Activated T-cell treated with anti-CD3 and anti-CD28 coated beads, Interleukin-2, amount 50 U/mL, for 72 hours (primary cell): Measurements from ENCODE around the gene NPHP1. TPM values are rescaled to one million over a fixed set of nuclear protein-coding genes. Genes with fewer than 3 reads are reported as not detected.
"Not testable (repeated sequence)": the region's sequence is repeated elsewhere in the genome, so short reads cannot be mapped to it uniquely, and the experiment has no call there.

ENCODE experiments used
- ATAC-seq, 2 donors: fragments of 150-1000 bp; cut with Tn5 transposase; replicated peaks in 1 of 2; 2 replicates each; pipeline ENCODE4 v1.10.0; 2021; ENCODE audit warnings: moderate library complexity in 2 of 2, mild to moderate bottlenecking in 1 of 2
- DNase-seq, 2 donors: peaks; one replicate each; pipeline ENCODE4 v3.0.0; 2021 to 2022; ENCODE audit warnings: mixed read lengths in 1 of 2
- H3K27ac Mint-ChIP-seq: one replicate; pipeline ENCODE4 v1.8.0; 2022; ENCODE audit warnings: mild to moderate bottlenecking, moderate library complexity, mixed read lengths
- H3K27me3 Mint-ChIP-seq: one replicate; pipeline ENCODE4 v1.8.0; 2022; ENCODE audit warnings: low read depth, mixed read lengths
- H3K36me3 Mint-ChIP-seq, 2 donors: one replicate each; pipeline ENCODE4 v1.8.0; 2022; ENCODE audit warnings: mixed read lengths in 2 of 2, mild to moderate bottlenecking in 1 of 2; ENCODE audit not compliant: insufficient read depth in 2 of 2
- H3K4me1 Mint-ChIP-seq: one replicate; pipeline ENCODE4 v1.8.0; 2022; ENCODE audit warnings: low read depth, mixed read lengths
- H3K4me3 Mint-ChIP-seq, 2 donors: one replicate each; pipeline ENCODE4 v1.8.0; 2022; ENCODE audit warnings: mild to moderate bottlenecking in 2 of 2, mixed read lengths in 2 of 2, moderate library complexity in 2 of 2
- H3K9me3 Mint-ChIP-seq, 2 donors: one replicate each; pipeline ENCODE4 v1.8.0; 2022; ENCODE audit warnings: mixed read lengths in 2 of 2
- total RNA-seq, 2 donors: library from RNA; stranded (reverse); gene quantifications; one replicate each; pipeline ENCODE4 v1.2.3, GENCODE V29; 2022

Gene NPHP1
- total RNA-seq, 2 donors from 2014 or later: 1.1 to 1.8 TPM

DNA sequence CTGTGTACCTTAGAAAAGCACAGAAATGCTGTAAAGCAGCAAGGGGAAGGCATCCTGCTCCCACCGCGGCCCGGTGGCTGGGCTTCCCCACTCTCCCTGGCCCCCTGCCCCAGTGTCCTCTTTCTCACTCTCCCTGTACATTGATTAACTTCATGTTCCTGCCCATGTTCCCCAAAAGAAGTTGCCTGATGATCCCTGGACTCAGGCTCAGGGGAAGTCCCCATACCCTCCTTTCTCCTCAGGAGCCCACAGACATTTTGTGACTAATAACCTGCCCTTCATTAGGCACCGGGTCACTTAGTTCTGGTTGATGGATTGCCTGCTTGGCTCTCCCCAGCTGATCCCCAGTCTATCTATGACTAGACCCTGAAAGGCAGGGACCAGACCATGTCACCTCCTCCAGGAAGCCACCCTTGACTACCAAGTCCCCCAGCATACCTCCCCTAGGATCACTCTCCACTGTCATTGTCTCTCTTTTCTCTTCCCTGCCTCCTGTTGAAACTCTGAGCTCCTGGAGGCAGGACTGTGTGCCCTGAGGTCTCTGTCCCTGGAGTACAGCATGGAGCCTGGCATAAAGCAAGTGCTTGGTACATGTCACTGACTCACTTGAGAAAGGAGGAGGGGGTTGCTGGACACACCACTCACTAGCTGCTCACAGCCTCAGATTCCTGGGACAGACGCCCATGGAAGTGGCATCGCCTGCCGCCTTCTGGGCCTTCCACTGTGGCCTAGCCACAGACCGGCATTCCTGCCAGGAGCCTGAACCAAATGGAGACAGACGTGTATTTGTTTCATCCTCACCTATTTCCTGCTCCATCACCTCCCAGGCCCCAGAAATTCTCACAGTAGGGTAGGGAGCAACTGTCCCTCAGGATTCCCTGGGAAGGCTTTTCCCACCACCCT lies 102.7 kb downstream of the NPHP1 start:
- Mint-ChIP-seq H3K9me3 (peaks cover 0 to 2% of the 10 kb centered on the region in 2 donors), H3K36me3 (no peaks in the 10 kb centered on the region), H3K27ac (no peak overlapping the region), H3K27me3 (peaks cover 31% of the 10 kb centered on the region), H3K4me3 (no peak overlapping the region), H3K4me1 (peaks cover 21% of the 10 kb centered on the region)
- ATAC-seq (no peak), DNase-seq (no peak)

DNA sequence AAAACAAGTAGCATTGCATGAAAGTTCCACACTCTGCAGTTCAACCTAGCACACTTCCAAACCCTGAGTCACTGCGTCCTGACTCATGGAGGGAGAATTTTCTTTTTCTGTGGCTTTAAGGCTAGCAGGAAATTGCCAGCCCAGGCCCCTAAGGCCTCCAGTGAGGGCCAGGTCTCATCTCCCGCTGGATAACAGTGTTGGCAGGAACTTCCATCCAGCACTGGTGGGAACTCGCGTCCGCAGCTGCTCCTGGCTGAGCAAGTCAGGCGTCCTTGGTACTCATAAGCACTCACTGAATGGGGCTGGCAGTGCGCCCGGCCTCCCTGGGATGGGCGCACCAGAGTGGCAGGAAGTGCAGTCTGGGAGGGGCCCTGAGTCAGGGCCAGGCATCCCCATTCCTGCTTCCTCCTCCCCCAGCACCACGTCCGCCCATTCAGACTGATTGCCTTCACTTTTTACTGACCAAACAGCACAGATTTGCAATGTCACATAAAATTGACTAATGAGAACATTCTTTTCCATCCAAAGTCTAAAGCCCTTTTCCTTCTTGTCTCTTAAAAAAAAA lies 103.5 kb downstream of the NPHP1 start:
- ATAC-seq: peak in 1 of 2 donors; percentile 37
- Mint-ChIP-seq H3K9me3 (peaks cover 0 to 2% of the 10 kb centered on the region in 2 donors), H3K4me1 (peaks cover 21% of the 10 kb centered on the region), H3K27me3 (peaks cover 33% of the 10 kb centered on the region), H3K4me3 (no peak overlapping the region), H3K27ac (no peak overlapping the region), H3K36me3 (no peaks in the 10 kb centered on the region)
- DNase-seq: no peak

DNA sequence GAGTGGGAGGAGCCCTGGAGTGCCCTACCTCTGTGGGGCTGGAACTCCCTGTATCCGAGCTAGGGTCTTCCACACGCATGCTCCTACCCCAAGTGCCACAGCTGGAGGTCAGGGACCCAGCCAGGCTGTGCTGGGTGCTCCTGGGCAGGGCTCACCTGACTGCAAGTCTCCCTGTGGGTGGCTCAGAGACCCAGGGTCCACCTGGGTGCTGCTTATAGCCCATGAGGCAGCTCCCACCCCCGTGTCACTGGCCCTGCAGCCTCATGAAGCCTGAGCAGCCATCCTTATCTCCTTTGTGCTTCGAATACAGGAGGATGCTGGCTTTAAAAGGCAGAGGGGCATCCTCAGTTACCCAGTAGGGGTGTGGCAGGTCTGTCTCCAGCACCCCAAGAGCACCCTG lies 103.9 kb downstream of the NPHP1 start:
- DNase-seq, ATAC-seq, H3K4me3 Mint-ChIP-seq, H3K9me3 Mint-ChIP-seq, H3K27ac Mint-ChIP-seq, H3K36me3 Mint-ChIP-seq: not testable (repeated sequence)
- peaks cover 16% of the 10 kb centered on the region for H3K4me1 Mint-ChIP-seq
- peaks cover 32% of the 10 kb centered on the region for H3K27me3 Mint-ChIP-seq

DNA sequence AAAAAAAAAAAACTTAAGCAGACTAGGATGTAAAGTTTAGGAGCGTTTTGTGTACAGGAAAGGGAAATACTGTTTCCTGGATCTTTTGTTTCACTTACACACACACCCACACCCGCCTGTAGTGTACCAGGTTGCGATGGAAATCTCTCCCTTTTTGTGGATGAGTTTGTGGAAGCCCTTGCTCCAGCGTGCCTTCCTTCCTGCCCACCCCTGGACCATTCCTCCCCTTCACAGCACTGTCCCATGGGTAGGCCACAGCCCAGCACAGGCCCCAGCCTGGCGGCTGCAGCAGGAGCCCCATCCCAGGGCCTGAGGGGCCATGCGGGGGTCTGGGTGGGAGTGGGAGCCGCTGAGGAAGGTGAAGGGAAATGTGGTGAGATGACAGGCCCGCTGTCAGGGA lies 104.3 kb downstream of the NPHP1 start:
- Mint-ChIP-seq H3K27ac (no peak overlapping the region), H3K27me3 (peaks cover 30% of the 10 kb centered on the region), H3K9me3 (peaks cover 0 to 2% of the 10 kb centered on the region in 2 donors), H3K4me1 (peaks cover 16% of the 10 kb centered on the region), H3K36me3 (no peaks in the 10 kb centered on the region), H3K4me3 (no peak overlapping the region)
- ATAC-seq (no peak), DNase-seq (no peak)

DNA sequence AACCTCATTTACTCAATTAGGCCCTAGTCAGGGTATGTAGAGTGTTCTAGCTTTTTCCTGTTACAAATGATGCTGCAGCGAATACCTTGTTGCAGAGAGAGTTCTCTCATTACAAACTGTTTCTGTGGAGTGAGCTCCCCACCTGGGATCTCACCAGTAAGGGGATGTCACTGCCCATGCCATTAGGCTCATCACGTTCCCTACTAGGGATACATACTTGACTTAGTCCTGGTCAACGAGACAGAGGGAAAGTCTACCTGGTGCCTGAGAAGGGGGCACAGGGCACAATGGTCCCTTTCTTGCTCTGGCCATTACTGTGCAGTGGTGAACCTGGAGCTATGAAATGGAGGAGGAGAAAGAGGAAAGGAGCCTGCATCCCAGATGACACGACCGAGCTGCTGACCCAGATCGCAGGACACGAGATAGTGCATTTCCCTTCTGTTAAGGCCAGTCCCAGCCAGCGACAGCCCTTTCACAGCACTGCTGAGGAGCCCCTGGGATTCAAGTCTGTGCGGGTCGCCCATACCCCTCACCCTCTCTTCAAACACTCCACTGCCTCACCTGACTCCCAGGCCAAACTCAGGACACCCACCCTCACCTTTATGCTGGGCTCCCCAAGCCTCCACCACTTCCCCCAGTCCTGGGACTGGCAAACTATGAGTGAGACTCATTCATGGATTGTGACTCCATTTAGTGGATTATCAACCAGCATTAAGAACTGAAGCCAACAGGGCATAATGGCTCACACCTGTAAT lies 105.2 kb downstream of the NPHP1 start:
- Mint-ChIP-seq H3K4me1 (peaks cover 16% of the 10 kb centered on the region), H3K9me3 (peaks cover 0 to 2% of the 10 kb centered on the region in 2 donors), H3K27ac (no peak overlapping the region), H3K4me3 (no peak overlapping the region), H3K36me3 (no peaks in the 10 kb centered on the region), H3K27me3 (peaks cover 22% of the 10 kb centered on the region)
- no peak for ATAC-seq
- DNase-seq: no peak

DNA sequence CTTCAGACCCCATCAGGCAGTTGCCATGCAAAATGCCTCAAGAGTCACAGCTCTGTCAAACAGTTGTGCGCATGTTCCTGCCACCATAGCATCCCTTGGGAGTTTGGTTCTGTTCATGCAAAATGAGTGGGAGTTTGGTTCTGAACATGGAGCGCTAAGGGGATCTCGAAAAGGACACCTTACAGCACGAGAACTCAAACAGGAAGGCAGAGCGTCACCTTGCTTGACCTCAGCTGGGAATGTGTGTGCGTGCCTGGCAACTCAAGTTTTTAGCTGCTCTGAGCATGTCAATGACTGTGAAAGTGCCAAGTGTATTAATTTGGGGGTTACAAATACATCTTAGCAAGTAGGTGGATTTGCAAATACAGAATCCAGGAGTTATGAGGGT lies 105.8 kb downstream of the NPHP1 start:
- Mint-ChIP-seq H3K4me1 (peaks cover 16% of the 10 kb centered on the region), H3K9me3 (peaks cover 0 to 2% of the 10 kb centered on the region in 2 donors), H3K36me3 (no peaks in the 10 kb centered on the region)

DNA sequence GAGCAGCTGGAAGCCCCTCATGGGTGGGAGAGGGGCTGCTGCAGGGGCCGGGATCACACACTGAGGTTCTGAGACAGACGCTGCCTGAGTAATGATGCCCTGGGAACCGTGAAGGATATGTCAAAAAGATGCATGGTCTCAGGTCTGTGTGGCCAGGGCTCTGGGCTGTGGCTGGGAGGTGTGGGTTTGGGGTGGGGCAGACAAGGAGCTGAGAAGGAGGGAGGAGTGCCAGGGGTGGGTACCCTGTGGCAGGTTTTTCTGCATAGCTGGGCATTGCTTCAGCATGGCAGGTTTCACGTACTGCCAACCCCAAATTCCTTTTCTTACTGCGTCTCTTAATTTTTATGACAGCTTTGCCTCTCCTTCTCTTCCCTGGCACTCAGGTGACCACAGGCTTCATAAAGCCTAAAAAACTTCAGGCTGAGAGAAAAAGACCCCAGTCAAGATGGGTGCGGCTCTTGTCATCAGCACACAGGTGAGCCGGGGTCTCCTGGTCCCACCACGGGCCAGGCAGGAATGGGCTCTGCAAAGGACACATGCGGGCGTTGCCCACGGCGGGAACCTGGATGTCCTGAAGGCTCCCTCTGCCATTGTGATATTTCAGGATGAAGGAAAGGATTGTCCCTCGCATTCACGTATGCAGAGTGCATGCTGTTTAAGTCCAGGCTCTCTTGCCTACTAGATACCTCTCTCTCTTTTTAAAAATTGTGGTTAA lies 107.2 kb downstream of the NPHP1 start:
- Mint-ChIP-seq H3K4me1 (peaks cover 16% of the 10 kb centered on the region), H3K36me3 (no peaks in the 10 kb centered on the region), H3K27me3 (peaks cover 20% of the 10 kb centered on the region), H3K9me3 (peaks cover 0 to 2% of the 10 kb centered on the region in 2 donors), H3K27ac (no peak overlapping the region), H3K4me3 (no peak overlapping the region)
- ATAC-seq (no peak), DNase-seq (no peak)

More for the DNA sequence above, 105.8 kb downstream of the NPHP1 start:
- no peak overlapping the region for H3K27ac Mint-ChIP-seq
- DNase-seq (no peak), ATAC-seq (no peak)
- H3K4me3 Mint-ChIP-seq: no peak overlapping the region
- H3K27me3 Mint-ChIP-seq: peaks cover 20% of the 10 kb centered on the region

DNA sequence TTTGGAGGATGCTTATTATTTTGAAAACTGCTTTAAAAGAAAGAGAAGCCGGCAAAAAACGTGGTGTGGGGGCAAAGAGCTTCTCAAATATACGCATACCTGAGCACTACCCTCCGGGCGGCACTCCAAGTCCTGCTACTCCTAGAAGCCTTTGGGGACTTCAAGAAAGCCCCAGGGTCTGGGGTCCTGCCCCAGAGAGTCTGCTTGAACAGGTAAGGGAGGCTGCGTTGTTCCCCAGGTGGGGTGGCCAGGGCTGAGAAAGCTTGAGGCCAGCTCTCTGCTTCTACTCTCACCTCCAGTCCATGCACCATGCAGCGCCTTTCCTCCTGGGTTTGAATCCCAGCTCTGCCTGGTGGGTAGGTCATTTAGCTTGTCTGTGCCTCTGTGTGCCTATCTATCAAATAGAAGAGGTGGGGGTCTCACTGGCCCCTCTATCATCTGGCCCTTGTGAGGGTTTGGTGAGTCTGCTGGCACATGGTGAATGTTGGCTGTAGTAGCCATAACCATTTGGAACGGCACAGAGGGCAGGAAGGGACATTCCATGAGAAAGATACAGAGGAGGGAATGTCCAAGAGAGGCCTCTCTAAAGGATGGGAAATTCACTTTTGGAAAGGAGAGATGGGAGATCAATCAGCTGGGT lies 108.7 kb downstream of the NPHP1 start:
- Mint-ChIP-seq H3K27ac (no peak overlapping the region), H3K9me3 (peaks cover 0 to 2% of the 10 kb centered on the region in 2 donors), H3K4me3 (no peak overlapping the region), H3K27me3 (peaks cover 20% of the 10 kb centered on the region), H3K36me3 (no peaks in the 10 kb centered on the region), H3K4me1 (peaks cover 2% of the 10 kb centered on the region)
- ATAC-seq (no peak), DNase-seq (no peak)

DNA sequence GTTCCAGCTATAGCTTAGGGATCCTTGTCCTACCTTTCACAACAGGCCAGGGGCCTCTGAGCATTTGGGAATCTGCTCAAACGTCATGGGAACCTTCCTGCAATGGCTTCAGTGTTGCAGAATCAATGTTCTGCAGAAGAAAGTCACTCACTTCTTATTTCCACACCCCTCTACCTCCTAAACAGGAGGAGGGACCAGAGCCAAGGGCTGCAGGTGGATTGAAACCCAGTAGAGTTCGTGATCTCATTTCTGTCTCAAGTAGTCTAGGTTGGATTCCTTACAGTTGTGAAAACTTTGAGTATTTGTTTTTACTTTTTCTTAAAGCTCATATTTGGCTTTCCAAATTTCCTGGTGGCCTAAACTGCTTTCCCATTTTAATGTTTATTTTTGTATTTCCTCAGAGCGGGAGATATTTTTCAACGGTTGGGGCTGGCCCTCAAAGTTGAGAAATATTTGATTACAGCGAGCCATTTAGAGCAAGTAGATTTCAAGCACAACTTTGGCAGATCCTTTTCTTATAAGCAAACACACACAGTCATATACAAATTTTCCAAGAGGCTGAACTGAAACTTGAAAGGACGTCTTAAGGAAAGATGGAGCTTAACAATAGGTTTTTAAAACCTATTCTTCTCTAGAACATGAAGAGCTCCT lies 109.8 kb downstream of the NPHP1 start:
- not testable (repeated sequence) for H3K9me3 Mint-ChIP-seq, H3K27ac Mint-ChIP-seq, H3K36me3 Mint-ChIP-seq, H3K4me3 Mint-ChIP-seq, H3K4me1 Mint-ChIP-seq, ATAC-seq, DNase-seq
- peaks cover 20% of the 10 kb centered on the region for H3K27me3 Mint-ChIP-seq

DNA sequence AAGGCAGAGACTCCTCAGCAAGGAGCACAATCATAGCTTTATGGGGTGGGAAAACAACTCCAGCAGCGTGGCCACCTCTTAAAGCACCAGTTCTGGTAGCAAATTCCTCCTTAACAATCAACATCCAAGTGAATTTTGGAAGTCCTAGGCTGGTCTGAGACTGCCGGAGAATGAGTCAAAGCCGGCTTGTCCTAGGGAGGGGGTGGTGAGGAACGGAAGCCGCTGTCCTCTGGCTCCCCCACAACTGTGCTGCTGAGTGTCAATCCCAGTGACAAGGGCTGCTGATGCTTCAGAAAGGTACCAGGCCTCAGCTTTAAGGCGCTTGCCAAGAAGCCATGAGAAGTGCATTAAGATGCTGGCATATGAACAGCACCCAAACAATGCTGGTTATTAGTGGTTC lies 110.9 kb downstream of the NPHP1 start:
- H3K9me3 Mint-ChIP-seq, ATAC-seq, H3K4me3 Mint-ChIP-seq, H3K4me1 Mint-ChIP-seq, DNase-seq, H3K36me3 Mint-ChIP-seq, H3K27ac Mint-ChIP-seq: not testable (repeated sequence)
- peaks cover 20% of the 10 kb centered on the region for H3K27me3 Mint-ChIP-seq

DNA sequence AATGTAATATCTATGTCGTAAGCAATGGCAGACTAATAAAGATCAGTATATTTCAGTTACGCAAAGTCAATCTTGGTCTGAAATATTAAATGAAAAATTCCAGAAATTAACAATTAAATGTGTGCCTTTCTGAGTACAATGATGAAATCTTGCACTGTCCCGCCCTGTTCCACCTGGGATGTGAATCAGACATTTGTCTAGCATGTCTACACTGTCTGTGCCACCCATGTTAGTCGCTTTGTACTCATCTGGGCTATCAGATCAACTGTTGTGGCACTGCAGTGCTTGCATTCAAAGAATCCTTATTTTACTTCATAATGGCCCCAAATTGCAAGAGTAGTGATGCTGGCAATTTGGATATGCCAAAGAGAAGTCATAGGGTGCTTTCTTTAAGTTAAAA lies 114.6 kb downstream of the NPHP1 start:
- not testable (repeated sequence) for H3K4me1 Mint-ChIP-seq

DNA sequence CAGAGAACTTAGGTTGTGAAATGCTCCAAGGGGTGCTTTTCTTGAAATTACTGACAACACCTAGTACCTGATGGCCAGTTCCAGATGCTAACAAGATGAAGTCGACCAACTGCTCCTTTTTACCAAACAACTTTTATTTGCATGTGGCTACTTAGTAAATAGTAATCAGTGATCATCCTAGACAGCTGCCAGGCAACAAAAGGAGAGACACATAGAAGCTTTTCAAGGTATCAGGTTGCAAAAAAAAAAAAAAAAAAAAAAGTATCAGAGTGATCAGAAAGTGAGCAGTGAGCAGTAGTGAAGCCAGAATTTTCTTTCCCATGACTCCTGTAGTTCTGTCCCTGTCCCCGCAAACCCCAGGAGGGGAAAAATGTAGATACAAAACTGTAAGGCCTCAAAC lies 121.1 kb downstream of the NPHP1 start:
- not testable (repeated sequence) for H3K27me3 Mint-ChIP-seq, ATAC-seq, H3K36me3 Mint-ChIP-seq, H3K9me3 Mint-ChIP-seq, H3K4me3 Mint-ChIP-seq, H3K27ac Mint-ChIP-seq, DNase-seq, H3K4me1 Mint-ChIP-seq

More for the DNA sequence above, 114.6 kb downstream of the NPHP1 start:
- H3K4me3 Mint-ChIP-seq, H3K27ac Mint-ChIP-seq, H3K36me3 Mint-ChIP-seq, ATAC-seq, H3K9me3 Mint-ChIP-seq, DNase-seq, H3K27me3 Mint-ChIP-seq: not testable (repeated sequence)
